Measurements from ENCODE around the gene DAB2IP.

GRCh38 chr9:121776001-121776738 is 124.7 kb downstream of the DAB2IP start:
- TF ChIP-seq CTCF (IDR thresholded peaks at IDR 0.05) (no peak), POLR2AphosphoS5 (IDR thresholded peaks at IDR 0.05) (no peak), POLR2A (IDR thresholded peaks at IDR 0.05) (no peak), EP300 (IDR thresholded peaks at IDR 0.05) (no peak)

Measured in stomach (tissue), 4 donors.